ENCODE data around the gene JAML.

The JAML gene

GRCh38 chr11:118166641-118167040, 58.2 kb downstream of the JAML start:
- no peak for DNase-seq (ENCODE audit: low spot score)

DNA sequence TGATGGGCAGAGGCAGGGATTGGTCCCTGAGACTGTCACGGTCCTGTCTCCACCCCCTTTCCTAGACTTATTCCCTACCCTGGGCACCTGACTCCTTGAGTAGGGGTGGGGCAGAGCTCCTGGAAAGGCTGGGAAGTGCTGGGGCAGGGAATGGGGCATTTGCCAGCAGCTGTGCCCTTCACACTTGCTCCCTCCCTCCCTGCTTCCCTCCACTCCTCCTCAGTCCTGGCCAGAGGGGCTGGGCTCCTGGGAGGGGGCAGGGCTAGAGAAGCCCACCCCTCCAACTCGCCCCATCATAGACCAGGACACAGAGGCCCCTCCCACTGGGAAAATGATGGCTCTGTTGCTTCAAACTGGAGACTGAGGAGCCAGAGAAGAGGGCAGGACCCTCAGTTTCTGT, 59.9 kb downstream of the JAML start:
- no peak for DNase-seq (ENCODE audit: low spot score)

GRCh38 chr11:118163494-118163893, 61.3 kb downstream of the JAML start:
- DNase-seq (ENCODE audit: low spot score), result no peak

DNA sequence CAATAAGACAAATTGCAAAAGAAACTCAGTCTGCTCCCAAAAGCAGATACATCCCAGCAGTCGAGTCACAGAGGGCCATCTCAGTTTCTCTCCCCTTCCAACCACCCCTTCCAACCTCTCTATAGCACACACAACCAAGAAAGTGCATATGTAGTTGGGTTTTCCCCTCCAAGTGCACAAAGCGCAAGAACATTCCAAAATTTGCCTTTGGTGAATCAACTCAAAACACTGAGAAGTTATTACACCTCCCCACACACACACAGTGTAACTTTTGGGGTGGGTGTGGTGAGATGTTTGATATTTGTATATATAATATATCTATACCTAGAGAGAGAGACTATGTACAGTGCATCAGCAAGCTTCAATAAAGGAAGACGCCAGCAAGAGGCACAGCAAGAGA, 62.0 kb downstream of the JAML start:
- no peak for DNase-seq (ENCODE audit: low spot score)

- DNase-seq (ENCODE audit: low spot score), result no peak
Measured at GRCh38 chr11:118161786-118162185, 63.0 kb downstream of the JAML start.

GRCh38 chr11:118157186-118157895, 67.5 kb downstream of the JAML start:
- no peak for DNase-seq (ENCODE audit: low spot score)

- peak; percentile 49 for DNase-seq (ENCODE audit: low spot score)
Measured at GRCh38 chr11:118156531-118157185, 68.2 kb downstream of the JAML start.

DNA sequence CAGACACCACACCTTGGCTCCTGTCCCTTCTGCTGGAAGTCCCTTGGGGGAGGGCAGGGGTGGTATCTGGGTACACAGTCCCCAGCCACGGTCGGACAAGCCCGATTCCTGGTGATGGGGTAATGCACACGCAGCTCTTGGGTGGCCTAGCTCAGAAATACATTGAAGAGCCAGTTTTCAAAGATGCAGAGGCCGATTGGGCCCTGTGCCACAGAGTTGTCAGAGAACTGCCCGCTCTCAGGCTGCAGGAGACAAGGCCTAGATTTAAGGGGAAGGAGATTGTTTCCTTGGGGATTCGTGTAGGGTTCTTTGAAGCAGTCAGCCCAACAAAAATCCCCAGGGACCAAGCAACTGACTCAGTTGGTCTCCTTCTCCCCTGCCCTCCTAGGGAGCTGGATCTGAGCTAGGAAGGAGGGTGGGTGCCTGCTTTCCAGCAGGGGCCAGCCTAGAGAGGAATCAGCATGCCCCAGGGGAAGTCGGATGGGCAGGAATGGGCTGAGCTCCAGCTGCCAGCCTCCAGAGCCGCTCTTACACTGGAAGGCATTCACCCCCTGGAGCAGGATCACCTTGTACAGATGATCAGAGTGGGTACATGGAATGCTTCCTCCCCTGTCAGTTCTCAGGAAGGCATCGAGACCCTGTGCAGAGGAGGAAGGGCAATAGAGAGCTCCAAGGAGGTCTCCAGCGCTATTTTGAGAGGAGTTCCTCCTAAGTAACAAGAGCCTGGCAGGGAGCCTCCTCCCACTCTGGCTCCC, 68.9 kb downstream of the JAML start:
- DNase-seq (ENCODE audit: low spot score), result no peak

GRCh38 chr11:118154641-118155040, 70.2 kb downstream of the JAML start:
- DNase-seq (ENCODE audit: low spot score), result no peak

DNA sequence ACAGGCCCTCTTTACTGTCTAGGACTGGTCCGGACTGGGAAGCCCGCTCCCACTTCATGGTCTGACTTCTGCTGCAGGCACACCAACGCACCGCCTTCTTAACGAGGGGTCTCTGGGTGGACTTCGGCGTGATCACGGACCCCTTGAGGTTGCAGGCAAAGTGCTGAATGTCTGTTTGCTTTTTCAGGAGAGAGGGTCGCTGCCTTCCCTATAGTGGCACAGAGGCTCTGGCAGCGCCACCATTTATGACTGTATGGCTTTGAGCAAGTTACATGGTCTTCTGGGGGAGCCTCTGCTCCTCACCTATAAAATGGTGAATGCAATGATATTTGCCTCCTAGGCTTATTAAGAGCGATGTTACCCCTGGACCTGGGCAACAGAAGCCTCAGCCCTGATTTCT, 70.8 kb downstream of the JAML start:
- no peak for DNase-seq (ENCODE audit: low spot score)

DNA sequence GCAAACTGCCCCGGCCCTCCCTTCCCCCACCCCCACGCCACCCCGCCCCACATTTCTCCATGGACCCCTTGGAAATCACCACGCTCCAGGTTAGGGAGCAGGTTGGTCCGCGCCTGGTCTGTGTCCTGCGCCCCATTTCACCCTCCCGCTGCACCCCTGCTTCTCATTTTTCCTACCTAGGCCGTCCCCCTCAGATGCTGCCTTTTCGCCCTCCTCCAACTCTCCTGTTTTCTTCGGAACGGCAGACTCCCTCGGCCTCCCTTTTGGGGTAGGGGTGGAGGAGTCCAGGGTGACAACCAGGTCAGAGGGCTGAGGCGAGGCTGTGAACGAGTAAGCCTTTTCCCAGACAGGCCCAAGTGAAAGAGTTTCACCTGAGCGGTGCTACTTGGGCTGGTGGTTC, 71.3 kb downstream of the JAML start:
- no peak for DNase-seq (ENCODE audit: low spot score)

GRCh38 chr11:118152552-118153471, 72.0 kb downstream of the JAML start, which contains the start of gene SCN4B:
TSS of gene SCN4B (minus strand) at chr11:118152823. CDS start at chr11:118152673, 150 bp downstream.
- peak; percentile 75 for DNase-seq (ENCODE audit: low spot score)

DNA sequence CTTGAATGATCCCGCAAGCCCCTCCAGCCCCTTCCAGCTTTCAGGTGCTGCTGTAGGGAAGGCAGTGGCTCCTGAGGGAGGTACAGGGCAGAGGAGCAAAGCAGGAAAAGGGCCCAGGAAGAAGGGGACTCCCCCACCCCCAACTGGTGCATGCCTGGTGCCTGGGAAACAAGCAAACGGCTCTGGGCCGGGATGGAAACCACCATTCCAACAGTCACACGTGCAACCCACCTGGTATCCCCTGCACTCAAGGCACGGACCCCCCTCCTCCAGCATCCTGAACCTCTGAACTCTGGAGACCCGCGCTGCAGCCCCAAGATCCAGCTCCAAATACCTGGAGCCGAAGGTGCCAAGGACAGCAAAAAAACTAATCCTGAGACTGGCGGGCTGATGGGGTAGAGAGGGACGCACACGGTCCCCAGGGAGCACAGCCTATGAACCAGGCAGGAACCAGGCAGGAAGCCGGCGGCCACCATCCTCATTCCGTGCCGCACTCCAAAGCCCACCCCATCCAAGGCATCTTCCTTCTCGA, 72.7 kb downstream of the JAML start:
- DNase-seq (ENCODE audit: low spot score), result no peak

- DNase-seq (ENCODE audit: low spot score), result no peak
Measured at GRCh38 chr11:118151431-118151830, 73.4 kb downstream of the JAML start.

GRCh38 chr11:118149493-118149892, 75.3 kb downstream of the JAML start:
- no peak for DNase-seq (ENCODE audit: low spot score)

DNA sequence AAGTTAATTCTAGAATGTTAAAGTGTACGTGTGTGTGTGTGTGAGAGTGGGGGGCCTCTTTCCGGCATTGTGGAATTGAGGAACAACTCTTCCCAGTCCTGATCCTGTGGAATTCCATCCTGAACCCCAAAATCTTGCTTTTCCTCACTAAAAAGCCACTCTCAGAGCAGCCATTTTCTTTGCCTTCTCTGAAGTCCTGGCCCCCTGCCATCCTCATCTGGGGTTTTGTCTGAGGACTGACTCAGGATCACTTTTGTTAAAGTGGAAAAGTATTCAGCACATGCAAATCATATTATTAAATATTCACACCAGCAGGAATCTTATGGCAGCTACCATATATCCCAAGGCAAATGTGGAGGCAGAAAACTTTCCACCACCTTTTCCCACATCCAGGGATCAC, 76.0 kb downstream of the JAML start:
- DNase-seq (ENCODE audit: low spot score), result no peak

GRCh38 chr11:118148240-118148639, 76.6 kb downstream of the JAML start:
- no peak for DNase-seq (ENCODE audit: low spot score)

DNA sequence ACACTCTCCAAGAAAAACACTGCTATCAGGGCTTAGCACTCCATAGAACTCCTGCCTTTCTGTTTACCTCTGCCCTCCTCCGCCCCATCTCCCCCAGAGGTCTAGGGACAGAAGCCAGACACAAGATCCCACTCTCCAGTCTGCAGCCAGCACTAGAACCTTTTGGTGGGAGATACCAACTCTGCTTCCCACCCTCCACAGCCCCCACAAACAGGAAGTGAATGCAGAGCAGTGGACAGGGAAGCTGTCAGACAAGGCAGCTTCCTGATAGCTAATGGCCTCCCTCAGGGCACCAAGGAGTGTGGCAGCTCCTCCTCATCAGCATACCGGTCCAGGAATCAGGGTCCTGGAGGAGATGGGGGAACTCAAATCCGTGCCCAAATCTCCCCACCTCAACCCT, 77.3 kb downstream of the JAML start:
- no peak for DNase-seq (ENCODE audit: low spot score)

- no peak for DNase-seq (ENCODE audit: low spot score)
Measured at GRCh38 chr11:118146554-118146953, 78.3 kb downstream of the JAML start.

DNA sequence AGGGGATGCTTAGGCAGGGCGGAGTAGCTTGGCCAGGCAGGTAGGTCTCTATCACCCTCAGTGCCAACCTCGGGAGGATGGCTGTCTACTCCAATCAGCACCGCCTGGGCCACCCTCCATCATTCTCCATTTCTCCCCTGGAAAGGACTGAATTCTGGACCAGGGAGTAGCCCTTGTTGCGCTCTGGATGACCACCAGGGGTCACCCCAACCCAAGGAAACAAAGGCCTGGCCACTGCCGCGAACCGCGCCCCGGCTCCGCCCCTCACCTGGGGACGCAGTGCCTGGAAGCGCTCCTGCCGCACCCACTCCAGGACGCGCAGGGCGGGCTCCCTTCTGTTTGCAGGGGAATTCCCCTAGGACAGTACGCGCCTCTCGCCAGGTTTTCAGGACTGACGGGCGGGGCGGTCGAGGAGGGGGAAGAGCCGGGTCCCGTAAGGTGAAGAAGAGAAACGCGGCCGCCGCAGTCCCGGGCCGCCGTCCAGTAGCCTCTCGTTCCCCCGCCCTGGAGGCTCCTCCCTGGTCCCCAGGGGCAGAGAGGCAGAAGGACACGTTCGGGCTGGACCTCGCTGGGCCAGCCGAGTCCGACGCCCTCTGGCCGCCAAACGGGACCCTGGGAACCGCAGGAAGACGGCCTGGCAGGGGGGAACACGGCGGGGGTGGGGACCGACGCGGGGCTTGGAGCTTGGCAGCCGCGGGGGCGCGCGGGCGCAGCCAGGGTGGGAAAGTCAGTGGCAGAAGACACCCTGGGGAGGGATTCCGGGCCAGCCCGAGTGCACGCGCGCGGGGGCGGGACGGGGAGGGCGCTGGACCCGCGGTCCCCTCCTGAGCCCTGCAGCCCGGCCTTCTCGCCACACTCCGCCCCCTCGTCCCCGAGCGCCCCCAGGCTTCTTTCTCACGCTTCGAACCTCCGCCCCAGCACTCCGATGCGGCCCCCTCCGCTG, 79.3 kb downstream of the JAML start:
- peak; percentile 96 for DNase-seq (ENCODE audit: low spot score)
